HL-60 (cell line): Measurements from ENCODE around the gene TPM2.

ENCODE experiments used
- TF ChIP-seq, protein P1 (sequence below): IDR thresholded peaks from one replicate; pipeline ENCODE4 v1.5.1; 2011; ENCODE audit warnings: low read length, control low read depth, inconsistent platforms; ENCODE audit not compliant: insufficient read depth
- TF ChIP-seq, protein P2 (sequence below): IDR thresholded peaks from 2 replicates; pipeline ENCODE4 v1.6.1; 2012; ENCODE audit warnings: low read depth; ENCODE audit not compliant: insufficient replicate concordance

DNA sequence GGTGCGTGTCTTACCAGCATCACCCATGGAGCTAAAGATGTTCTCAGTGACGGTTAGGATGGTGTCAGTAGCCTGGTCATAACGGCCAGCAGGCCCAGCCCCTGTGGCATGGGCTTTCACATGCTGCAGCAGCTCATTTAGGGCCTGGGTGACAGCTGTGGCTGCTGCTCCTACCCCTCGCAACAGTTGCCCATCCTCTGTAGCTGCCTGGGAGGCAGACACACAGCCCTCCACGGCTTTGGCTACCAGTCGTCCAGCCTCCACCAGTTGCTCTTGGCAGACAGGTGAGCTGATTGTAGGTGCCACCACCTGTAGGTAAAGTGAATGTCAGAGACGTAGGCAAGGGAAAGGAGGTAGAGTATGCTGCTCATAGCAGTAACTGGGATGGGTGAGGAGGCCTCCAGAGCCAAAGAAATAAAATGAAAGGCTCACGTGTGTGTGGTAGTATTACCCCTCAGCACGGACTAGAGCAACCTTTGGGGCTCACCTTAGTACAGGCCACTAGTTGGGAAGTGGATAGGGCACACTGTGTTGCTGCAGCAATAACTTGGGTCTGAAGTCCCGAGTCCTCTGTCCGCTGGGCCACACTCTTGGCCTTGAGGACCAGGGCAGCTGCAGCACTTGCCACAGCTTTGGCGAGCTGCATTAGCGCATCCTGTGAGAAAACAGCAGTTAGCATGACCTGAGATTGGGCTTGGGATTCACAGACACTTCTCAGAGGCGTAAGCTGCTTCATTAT, 27.6 kb upstream of the TPM2 start:
- TF ChIP-seq, protein P1, sequence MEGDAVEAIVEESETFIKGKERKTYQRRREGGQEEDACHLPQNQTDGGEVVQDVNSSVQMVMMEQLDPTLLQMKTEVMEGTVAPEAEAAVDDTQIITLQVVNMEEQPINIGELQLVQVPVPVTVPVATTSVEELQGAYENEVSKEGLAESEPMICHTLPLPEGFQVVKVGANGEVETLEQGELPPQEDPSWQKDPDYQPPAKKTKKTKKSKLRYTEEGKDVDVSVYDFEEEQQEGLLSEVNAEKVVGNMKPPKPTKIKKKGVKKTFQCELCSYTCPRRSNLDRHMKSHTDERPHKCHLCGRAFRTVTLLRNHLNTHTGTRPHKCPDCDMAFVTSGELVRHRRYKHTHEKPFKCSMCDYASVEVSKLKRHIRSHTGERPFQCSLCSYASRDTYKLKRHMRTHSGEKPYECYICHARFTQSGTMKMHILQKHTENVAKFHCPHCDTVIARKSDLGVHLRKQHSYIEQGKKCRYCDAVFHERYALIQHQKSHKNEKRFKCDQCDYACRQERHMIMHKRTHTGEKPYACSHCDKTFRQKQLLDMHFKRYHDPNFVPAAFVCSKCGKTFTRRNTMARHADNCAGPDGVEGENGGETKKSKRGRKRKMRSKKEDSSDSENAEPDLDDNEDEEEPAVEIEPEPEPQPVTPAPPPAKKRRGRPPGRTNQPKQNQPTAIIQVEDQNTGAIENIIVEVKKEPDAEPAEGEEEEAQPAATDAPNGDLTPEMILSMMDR, result no peak
- TF ChIP-seq, protein P2, sequence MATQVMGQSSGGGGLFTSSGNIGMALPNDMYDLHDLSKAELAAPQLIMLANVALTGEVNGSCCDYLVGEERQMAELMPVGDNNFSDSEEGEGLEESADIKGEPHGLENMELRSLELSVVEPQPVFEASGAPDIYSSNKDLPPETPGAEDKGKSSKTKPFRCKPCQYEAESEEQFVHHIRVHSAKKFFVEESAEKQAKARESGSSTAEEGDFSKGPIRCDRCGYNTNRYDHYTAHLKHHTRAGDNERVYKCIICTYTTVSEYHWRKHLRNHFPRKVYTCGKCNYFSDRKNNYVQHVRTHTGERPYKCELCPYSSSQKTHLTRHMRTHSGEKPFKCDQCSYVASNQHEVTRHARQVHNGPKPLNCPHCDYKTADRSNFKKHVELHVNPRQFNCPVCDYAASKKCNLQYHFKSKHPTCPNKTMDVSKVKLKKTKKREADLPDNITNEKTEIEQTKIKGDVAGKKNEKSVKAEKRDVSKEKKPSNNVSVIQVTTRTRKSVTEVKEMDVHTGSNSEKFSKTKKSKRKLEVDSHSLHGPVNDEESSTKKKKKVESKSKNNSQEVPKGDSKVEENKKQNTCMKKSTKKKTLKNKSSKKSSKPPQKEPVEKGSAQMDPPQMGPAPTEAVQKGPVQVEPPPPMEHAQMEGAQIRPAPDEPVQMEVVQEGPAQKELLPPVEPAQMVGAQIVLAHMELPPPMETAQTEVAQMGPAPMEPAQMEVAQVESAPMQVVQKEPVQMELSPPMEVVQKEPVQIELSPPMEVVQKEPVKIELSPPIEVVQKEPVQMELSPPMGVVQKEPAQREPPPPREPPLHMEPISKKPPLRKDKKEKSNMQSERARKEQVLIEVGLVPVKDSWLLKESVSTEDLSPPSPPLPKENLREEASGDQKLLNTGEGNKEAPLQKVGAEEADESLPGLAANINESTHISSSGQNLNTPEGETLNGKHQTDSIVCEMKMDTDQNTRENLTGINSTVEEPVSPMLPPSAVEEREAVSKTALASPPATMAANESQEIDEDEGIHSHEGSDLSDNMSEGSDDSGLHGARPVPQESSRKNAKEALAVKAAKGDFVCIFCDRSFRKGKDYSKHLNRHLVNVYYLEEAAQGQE, result no peak
